Endothelial cell of umbilical vein (primary cell): ENCODE data around the gene MIEN1. TPM values are rescaled to one million over a fixed set of nuclear protein-coding genes. Genes with fewer than 3 reads are reported as not detected.
A peak's percentile ranks its signal among the peaks of the same experiment; 100 is the strongest.

Experiments
- BruUV-seq: library from RNA; stranded (reverse); fragments of 400-500 nt; replicated peaks from 2 replicates; lab custom pipeline; 2021; lab: Mats Ljungman, UMichigan
- CTCF ChIA-PET: fragments of 300-600, 350-600 bp; sonication (Branson Sonifier 250); formaldehyde crosslinking; loops from one replicate; lab custom pipeline; 2021; ENCODE audit warnings: antibody characterized with exemption, inconsistent platforms; lab: Charles Lee
- POLR2A ChIA-PET: fragments of 300-600, 350-600 bp; sonication (Branson Sonifier 250); formaldehyde crosslinking; loops from one replicate; lab custom pipeline; 2021; ENCODE audit warnings: antibody characterized with exemption, inconsistent platforms; lab: Charles Lee
- DNase-seq: peaks from one replicate; pipeline ENCODE4 v3.0.0-alpha.2; 2011; ENCODE audit warnings: low read depth, low spot score
- FAIRE-seq: peaks from 2 replicates; lab custom pipeline; 2011; peaks lifted over from hg19 to GRCh38; lab: Jason Lieb, UNC
- H2AFZ ChIP-seq: 2 replicates; pipeline ENCODE4 v1.6.0; 2012; ENCODE audit warnings: low read depth, low read length, control low read depth, inconsistent platforms
- H3K27ac ChIP-seq: 2 replicates; pipeline ENCODE4 v1.5.1; 2011; ENCODE audit warnings: low read depth, mild to moderate bottlenecking, control low read depth, low read length, moderate library complexity; ENCODE audit not compliant: insufficient read depth
- H3K27me3 ChIP-seq, 2 experiments: 2 replicates each; pipeline versions ENCODE4 v1.6.0 to v1.6.1; 2011; ENCODE audit warnings: low read length in 2 of 2, mixed read lengths in 1 of 2; ENCODE audit not compliant: control insufficient read depth in 2 of 2, insufficient read depth in 2 of 2
- H3K36me3 ChIP-seq, 2 experiments: 2 replicates in 1 of 2; 3 replicates in 1 of 2; pipeline ENCODE4 v1.5.1; 2011; ENCODE audit warnings: low read length in 2 of 2, mild to moderate bottlenecking in 1 of 2, moderate library complexity in 1 of 2; ENCODE audit not compliant: control insufficient read depth in 2 of 2, insufficient read depth in 2 of 2; ENCODE audit errors: extremely low read depth in 1 of 2
- H3K4me1 ChIP-seq: 3 replicates; pipeline ENCODE4 v1.5.1; 2011; ENCODE audit warnings: mild to moderate bottlenecking, low read length; ENCODE audit not compliant: control insufficient read depth, insufficient read depth; ENCODE audit errors: extremely low read depth
- H3K4me2 ChIP-seq: 2 replicates; pipeline ENCODE4 v1.6.1; 2011; ENCODE audit warnings: low read length, control low read depth, mixed read lengths; ENCODE audit not compliant: insufficient read depth
- H3K4me3 ChIP-seq, 3 experiments: fragments of 200-600 bp in 1 of 3; sonication (generic), shearing (Covaris generic) in 1 of 3; replicated peaks in 1 of 3; 2 replicates each; pipeline ENCODE4 v1.5.1; 2011 to 2016; ENCODE audit warnings: control low read depth in 3 of 3, low read length in 3 of 3, mild to moderate bottlenecking in 2 of 3, inconsistent platforms in 1 of 3, low read depth in 1 of 3, moderate library complexity in 1 of 3; ENCODE audit not compliant: insufficient read depth in 1 of 3
- H3K79me2 ChIP-seq: 2 replicates; pipeline ENCODE4 v1.6.0; 2012; ENCODE audit warnings: low read length, inconsistent platforms; ENCODE audit not compliant: control insufficient read depth, insufficient read depth
- H3K9ac ChIP-seq: replicated peaks from 2 replicates; pipeline ENCODE3; 2011; ENCODE audit warnings: low read length, control low read depth; ENCODE audit not compliant: insufficient read depth; ENCODE audit errors: extremely low read depth
- H3K9me1 ChIP-seq: replicated peaks from 3 replicates; pipeline ENCODE4 v1.6.0; 2011; ENCODE audit warnings: mild to moderate bottlenecking, low read length; ENCODE audit not compliant: control insufficient read depth, insufficient read depth; ENCODE audit errors: extremely low read depth
- H3K9me3 ChIP-seq: replicated peaks from 2 replicates; pipeline ENCODE4 v1.5.1; 2012; ENCODE audit warnings: low read length, inconsistent platforms; ENCODE audit not compliant: control insufficient read depth, insufficient read depth
- H4K20me1 ChIP-seq: replicated peaks from 2 replicates; pipeline ENCODE3; 2011; ENCODE audit warnings: mild to moderate bottlenecking, low read length; ENCODE audit not compliant: control insufficient read depth, insufficient read depth; ENCODE audit errors: extremely low read depth
- EZH2 ChIP-seq: IDR thresholded peaks from 2 replicates; pipeline ENCODE4 v1.6.1; 2012; ENCODE audit warnings: borderline replicate concordance, low read depth, mild to moderate bottlenecking, moderate library complexity, low read length, inconsistent platforms; ENCODE audit not compliant: severe bottlenecking
- FOS ChIP-seq: IDR thresholded peaks from 2 replicates; pipeline ENCODE4 v1.6.1; 2011; ENCODE audit warnings: mild to moderate bottlenecking, low read length, moderate library complexity, borderline replicate concordance; ENCODE audit not compliant: insufficient read depth
- GATA2 ChIP-seq: IDR thresholded peaks from 2 replicates; pipeline ENCODE4 v1.7.0; 2011; ENCODE audit warnings: low read depth, mild to moderate bottlenecking, moderate library complexity, mixed read lengths, low read length; ENCODE audit not compliant: insufficient read length, insufficient read depth
- JUN ChIP-seq: IDR thresholded peaks from 2 replicates; pipeline ENCODE4 v1.6.1; 2011; ENCODE audit warnings: borderline replicate concordance, low read depth; ENCODE audit not compliant: insufficient read length, insufficient read depth
- MYC ChIP-seq: IDR thresholded peaks from one replicate; pipeline ENCODE4 v1.6.1; 2011; ENCODE audit warnings: mild to moderate bottlenecking, low read depth, low read length
- POLR2A ChIP-seq: IDR thresholded peaks from 2 replicates; pipeline ENCODE4 v1.6.1; 2012; ENCODE audit warnings: low read depth, mild to moderate bottlenecking, control low read depth, low read length
- POLR2AphosphoS5 ChIP-seq: IDR thresholded peaks from 2 replicates; pipeline ENCODE4 v1.6.1; 2012; ENCODE audit warnings: low read depth, mild to moderate bottlenecking, control low read depth, low read length, moderate library complexity; ENCODE audit not compliant: insufficient read depth
- dilution Hi-C: fragments of 300-500 bp; cut with MboI; formaldehyde crosslinking; loops from one replicate; pipeline ENCODE4 v1.15.0; 2019; ENCODE audit warnings: low sequenced_read_pairs; ENCODE audit not compliant: extremely low pct_ligation_motif_present
- intact Hi-C: fragments of 100-400 bp; cut with micrococcal nuclease; formaldehyde crosslinking; loops from one replicate; pipeline ENCODE4 v1.10.0; 2022
- polyA plus RNA-seq, 4 experiments: library from polyadenylated mRNA; depleted of rRNA in 3 of 4; stranded (reverse) in 3 of 4; unstranded in 1 of 4; fragments of >200 nt; gene quantifications; 2 replicates each; pipeline versions ENCODE4 v1.2.1 to v1.2.3, GENCODE V29; 2011 to 2012; ENCODE audit warnings: missing spikeins in 1 of 4
- total RNA-seq: library from RNA; stranded (reverse); gene quantifications from 2 replicates; pipeline ENCODE4 v1.2.3, GENCODE V29; 2021
- TF ChIP-seq, protein P1 (sequence below), 2 donors: IDR thresholded peaks; 1 replicate in 1 of 2; 2 replicates in 1 of 2; pipeline ENCODE4 v1.5.1; 2011; ENCODE audit warnings: low read length in 2 of 2, mild to moderate bottlenecking in 2 of 2, moderate library complexity in 2 of 2, control low read depth in 1 of 2, inconsistent platforms in 1 of 2, low read depth in 1 of 2; ENCODE audit not compliant: insufficient read depth in 1 of 2; ENCODE audit errors: extremely low read depth in 1 of 2

The MIEN1 gene
- total and polyA plus RNA-seq, 2 donors (not counting 3 experiments of a cell fraction or from before 2014, with no cell fraction given) = 42.4 to 74.5 TPM

DNA sequence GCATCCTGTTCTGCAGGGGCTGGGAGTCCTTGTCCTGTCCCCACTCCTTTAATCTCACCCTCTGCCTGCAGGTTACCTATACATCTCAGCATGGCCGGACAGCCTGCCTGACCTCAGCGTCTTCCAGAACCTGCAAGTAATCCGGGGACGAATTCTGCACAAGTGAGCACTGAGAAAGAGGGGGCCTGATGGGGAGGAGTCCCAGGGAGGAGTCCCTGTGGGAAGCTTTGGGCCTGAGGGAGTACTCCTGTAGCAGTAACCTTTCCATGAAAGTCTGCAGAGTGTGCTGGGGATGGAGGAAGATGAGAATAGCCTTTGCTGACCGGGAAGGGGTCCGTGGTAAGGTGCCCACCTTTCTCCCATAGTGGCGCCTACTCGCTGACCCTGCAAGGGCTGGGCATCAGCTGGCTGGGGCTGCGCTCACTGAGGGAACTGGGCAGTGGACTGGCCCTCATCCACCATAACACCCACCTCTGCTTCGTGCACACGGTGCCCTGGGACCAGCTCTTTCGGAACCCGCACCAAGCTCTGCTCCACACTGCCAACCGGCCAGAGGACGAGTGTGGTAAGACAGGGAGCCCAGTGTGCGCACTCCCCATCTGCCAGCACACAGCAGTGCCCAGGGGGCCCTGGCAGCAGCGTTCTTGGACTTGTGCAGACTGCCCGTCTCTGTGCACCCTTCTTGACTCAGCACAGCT, 14.8 kb downstream of the MIEN1 start:
- Histone ChIP-seq H3K27ac (no peak overlapping the region), H3K79me2 (no peaks in the 10 kb centered on the region), H3K36me3 (peaks cover 0 to 3% of the 10 kb centered on the region in 2 experiments), H3K4me1 (peaks cover 12% of the 10 kb centered on the region), H3K4me3 (no peak overlapping the region), H3K9ac (no peak overlapping the region), H4K20me1 (no peaks in the 10 kb centered on the region), H3K27me3 (no peaks in the 10 kb centered on the region), H3K9me1 (no peaks in the 10 kb centered on the region), H3K4me2 (no peak overlapping the region), H2AFZ (no peak overlapping the region), H3K9me3 (no peaks in the 10 kb centered on the region)
- CTCF ChIA-PET = interaction anchor here (1.2 kb wide), 1 partner anchor 94 kb away, joined by 3 read pairs; no protein-coding TSS in a partner anchor
- no peak for DNase-seq
- dilution Hi-C loops (no loop called here), intact Hi-C loops (no loop called here)
- FAIRE-seq = no peak
- BruUV-seq = no TSS peak
- POLR2A ChIA-PET = no interaction called here
- TF ChIP-seq POLR2A (no peak), POLR2AphosphoS5 (no peak), MYC (no peak), FOS (no peak), EZH2 (no peak)

DNA sequence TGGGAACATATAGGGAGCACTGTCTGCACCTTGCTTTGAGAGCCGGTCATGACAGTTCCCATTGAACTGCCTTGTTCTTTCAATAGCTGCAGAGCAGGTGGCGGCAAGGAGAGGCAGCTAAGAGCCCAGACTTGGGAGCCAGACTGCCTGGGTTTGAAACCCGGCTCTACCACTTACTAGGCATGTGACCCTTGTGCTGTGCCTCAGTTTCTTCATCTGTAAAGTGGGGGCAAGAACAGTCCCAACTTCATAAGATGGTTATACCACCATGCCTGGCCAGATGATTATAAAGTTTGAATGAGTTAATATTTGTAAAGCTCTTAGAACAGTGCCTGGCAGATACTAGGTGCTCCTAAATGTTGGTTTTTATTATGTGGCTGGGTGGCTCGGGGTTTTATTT, 16.1 kb downstream of the MIEN1 start:
- Histone ChIP-seq H3K9me1 (no peaks in the 10 kb centered on the region), H3K27ac (no peak overlapping the region), H3K9ac (no peak overlapping the region), H3K4me3 (no peak overlapping the region), H4K20me1 (no peaks in the 10 kb centered on the region), H3K27me3 (no peaks in the 10 kb centered on the region), H2AFZ (no peak overlapping the region), H3K4me2 (no peak overlapping the region), H3K36me3 (peaks cover 0 to 6% of the 10 kb centered on the region in 2 experiments), H3K4me1 (peaks cover 12% of the 10 kb centered on the region), H3K9me3 (no peaks in the 10 kb centered on the region), H3K79me2 (no peaks in the 10 kb centered on the region)
- TF ChIP-seq JUN (no peak), POLR2A (no peak), GATA2 (no peak)
- TF ChIP-seq, protein P1, sequence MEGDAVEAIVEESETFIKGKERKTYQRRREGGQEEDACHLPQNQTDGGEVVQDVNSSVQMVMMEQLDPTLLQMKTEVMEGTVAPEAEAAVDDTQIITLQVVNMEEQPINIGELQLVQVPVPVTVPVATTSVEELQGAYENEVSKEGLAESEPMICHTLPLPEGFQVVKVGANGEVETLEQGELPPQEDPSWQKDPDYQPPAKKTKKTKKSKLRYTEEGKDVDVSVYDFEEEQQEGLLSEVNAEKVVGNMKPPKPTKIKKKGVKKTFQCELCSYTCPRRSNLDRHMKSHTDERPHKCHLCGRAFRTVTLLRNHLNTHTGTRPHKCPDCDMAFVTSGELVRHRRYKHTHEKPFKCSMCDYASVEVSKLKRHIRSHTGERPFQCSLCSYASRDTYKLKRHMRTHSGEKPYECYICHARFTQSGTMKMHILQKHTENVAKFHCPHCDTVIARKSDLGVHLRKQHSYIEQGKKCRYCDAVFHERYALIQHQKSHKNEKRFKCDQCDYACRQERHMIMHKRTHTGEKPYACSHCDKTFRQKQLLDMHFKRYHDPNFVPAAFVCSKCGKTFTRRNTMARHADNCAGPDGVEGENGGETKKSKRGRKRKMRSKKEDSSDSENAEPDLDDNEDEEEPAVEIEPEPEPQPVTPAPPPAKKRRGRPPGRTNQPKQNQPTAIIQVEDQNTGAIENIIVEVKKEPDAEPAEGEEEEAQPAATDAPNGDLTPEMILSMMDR (IDR thresholded peaks at IDR 0.05; ENCODE audit: extremely low read depth in 1 of 2, insufficient read depth in 1 of 2, low read depth in 1 of 2, low read length in 2 of 2) = no peak
- FAIRE-seq = peak; percentile 4
- dilution Hi-C loops (no loop called here), intact Hi-C loops (no loop called here)
- no TSS peak for BruUV-seq
- CTCF ChIA-PET = no interaction called here
- POLR2A ChIA-PET = interaction anchor here (0.6 kb wide), 1 partner anchor 17 kb away, joined by 3 read pairs; no protein-coding TSS in a partner anchor
- no peak for DNase-seq
